Esophagus squamous epithelium (tissue), 4 donors: ENCODE data around the gene MAP1A.

Experiments
- POLR2A ChIP-seq, 4 donors: fragments of 450-650 bp; IDR thresholded peaks; one replicate each; pipeline ENCODE4 v1.6.1; 2017; ENCODE audit warnings: antibody characterized with exemption in 4 of 4, mild to moderate bottlenecking in 4 of 4, moderate library complexity in 3 of 4
- TF ChIP-seq, protein P1 (sequence below), 6 experiments: fragments of 450-650 bp in 4 of 6; fragments of 200-600 bp in 2 of 6; sonication (generic) in 2 of 6; IDR thresholded peaks; one replicate each; pipeline ENCODE4 v1.5.1; 2016 to 2019; ENCODE audit warnings: antibody characterized with exemption in 6 of 6, mild to moderate bottlenecking in 4 of 6, moderate library complexity in 4 of 6

DNA sequence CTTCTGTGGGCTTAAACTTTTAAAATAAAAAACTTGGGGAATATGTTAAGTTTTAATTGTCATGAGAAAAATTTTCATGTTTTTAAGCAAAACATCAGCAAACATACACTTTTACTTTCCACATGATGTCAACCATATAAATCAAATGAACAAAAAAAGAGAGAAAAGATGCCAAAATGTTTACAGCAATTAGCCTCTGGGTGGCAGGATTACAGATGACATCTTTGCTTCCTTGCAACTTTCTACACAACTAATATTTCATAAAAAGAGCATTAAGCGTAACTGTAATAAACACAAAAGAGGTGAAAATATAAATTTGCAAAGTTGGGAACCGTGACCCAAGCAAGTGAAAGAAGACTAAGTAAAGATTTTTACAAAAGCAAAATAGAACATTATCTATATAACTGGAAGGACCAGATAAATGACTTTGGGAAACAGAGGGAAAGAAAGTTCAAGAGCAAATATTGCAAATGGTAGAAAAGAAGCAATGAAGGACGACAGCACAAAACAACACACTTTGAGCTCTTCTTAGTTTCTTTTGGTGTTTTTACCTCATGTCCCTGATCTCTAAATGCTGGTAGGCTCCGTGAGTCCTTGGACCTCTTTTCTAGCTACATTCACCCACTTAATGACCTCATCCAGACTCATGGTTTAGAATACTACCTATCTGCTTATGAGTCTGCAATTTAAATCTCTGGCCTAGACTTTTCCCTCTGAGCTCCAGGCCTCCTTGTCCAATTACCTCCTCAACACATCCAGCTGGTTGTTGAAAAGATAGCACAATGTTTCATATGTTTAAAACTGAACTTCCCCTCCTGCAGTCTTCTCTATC, 33.9 kb upstream of the MAP1A start:
- TF ChIP-seq, protein P1, sequence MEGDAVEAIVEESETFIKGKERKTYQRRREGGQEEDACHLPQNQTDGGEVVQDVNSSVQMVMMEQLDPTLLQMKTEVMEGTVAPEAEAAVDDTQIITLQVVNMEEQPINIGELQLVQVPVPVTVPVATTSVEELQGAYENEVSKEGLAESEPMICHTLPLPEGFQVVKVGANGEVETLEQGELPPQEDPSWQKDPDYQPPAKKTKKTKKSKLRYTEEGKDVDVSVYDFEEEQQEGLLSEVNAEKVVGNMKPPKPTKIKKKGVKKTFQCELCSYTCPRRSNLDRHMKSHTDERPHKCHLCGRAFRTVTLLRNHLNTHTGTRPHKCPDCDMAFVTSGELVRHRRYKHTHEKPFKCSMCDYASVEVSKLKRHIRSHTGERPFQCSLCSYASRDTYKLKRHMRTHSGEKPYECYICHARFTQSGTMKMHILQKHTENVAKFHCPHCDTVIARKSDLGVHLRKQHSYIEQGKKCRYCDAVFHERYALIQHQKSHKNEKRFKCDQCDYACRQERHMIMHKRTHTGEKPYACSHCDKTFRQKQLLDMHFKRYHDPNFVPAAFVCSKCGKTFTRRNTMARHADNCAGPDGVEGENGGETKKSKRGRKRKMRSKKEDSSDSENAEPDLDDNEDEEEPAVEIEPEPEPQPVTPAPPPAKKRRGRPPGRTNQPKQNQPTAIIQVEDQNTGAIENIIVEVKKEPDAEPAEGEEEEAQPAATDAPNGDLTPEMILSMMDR (IDR thresholded peaks at IDR 0.05) = peak in 3 of 6 experiments; percentile 16 to 28 (median 22)
- TF ChIP-seq POLR2A (IDR thresholded peaks at IDR 0.05) = no peak
